ENCODE data around the gene GPR25. TPM values are rescaled to one million over a fixed set of nuclear protein-coding genes. Genes with fewer than 3 reads are reported as not detected.

Gene GPR25
- total RNA-seq, 1 experiment from 2014 or later = not detected

DNA sequence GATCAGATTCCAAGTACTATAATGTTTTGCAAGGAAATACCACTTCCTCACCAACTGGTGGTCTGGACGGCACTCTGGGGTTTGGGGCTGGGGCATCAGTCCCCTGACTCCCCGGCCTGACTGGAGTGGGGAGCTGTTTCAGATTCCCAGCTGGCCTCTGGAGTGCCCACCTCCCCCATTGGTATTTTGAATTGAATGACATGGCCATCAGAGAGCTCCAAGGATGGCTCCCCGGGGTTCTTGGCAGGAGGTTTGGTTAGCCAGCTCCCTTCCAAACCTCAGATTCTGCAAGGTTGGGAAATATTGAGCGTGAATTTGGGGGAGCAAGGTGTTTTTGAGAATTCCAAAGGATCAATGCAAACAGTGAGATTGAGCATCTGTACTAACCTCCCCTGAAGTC lies 19.8 kb downstream of the GPR25 start:
- no peak overlapping the region for H3K27ac ChIP-seq (ENCODE audit: low read depth, low read length)
- H2AFZ ChIP-seq (ENCODE audit: low read depth, low read length, poor library complexity, severe bottlenecking) = no peak overlapping the region
- 0 out of 2 replicates have a peak overlapping the region, but pooled peaks have one; percentile 75 for H3K9ac ChIP-seq (ENCODE audit: low read length)
- H3K4me1 ChIP-seq (ENCODE audit: control insufficient read depth in 1 of 2, insufficient read depth in 2 of 2, low read length in 2 of 2) = peaks cover 47 to 75% of the 10 kb centered on the region in 2 experiments
- no peaks in the 10 kb centered on the region for H3K9me2 ChIP-seq (ENCODE audit: insufficient read depth)
- no peaks in the 10 kb centered on the region for H3K27me3 ChIP-seq (ENCODE audit: insufficient read depth, low read length)
- ATAC-seq = no peak
- BruUV-seq (replicated peaks) = no TSS peak
- TF ChIP-seq YY1 (IDR thresholded peaks at IDR 0.05; ENCODE audit: extremely low read depth, insufficient replicate concordance, low read depth, low read length) = no peak
- TF ChIP-seq ZNF274 (IDR thresholded peaks at IDR 0.05; ENCODE audit: low read depth, low read length) = no peak
- TF ChIP-seq TCF7L2 (IDR thresholded peaks at IDR 0.05; ENCODE audit: borderline replicate concordance, extremely low read depth, insufficient read depth, insufficient read length) = no peak
- TF ChIP-seq ELF1 (IDR thresholded peaks at IDR 0.05; ENCODE audit: borderline replicate concordance, low read depth) = no peak
- TF ChIP-seq EZH2 (IDR thresholded peaks at IDR 0.05) = no peak
- TF ChIP-seq, protein P1, sequence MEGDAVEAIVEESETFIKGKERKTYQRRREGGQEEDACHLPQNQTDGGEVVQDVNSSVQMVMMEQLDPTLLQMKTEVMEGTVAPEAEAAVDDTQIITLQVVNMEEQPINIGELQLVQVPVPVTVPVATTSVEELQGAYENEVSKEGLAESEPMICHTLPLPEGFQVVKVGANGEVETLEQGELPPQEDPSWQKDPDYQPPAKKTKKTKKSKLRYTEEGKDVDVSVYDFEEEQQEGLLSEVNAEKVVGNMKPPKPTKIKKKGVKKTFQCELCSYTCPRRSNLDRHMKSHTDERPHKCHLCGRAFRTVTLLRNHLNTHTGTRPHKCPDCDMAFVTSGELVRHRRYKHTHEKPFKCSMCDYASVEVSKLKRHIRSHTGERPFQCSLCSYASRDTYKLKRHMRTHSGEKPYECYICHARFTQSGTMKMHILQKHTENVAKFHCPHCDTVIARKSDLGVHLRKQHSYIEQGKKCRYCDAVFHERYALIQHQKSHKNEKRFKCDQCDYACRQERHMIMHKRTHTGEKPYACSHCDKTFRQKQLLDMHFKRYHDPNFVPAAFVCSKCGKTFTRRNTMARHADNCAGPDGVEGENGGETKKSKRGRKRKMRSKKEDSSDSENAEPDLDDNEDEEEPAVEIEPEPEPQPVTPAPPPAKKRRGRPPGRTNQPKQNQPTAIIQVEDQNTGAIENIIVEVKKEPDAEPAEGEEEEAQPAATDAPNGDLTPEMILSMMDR (IDR thresholded peaks at IDR 0.05 in 2 of 3, conservative IDR thresholded peaks at IDR 0.05 in 1 of 3; ENCODE audit: borderline replicate concordance in 1 of 3, insufficient read depth in 1 of 3, low read depth in 2 of 3, low read length in 2 of 3) = no peak
- no peak for TF ChIP-seq SRF (IDR thresholded peaks at IDR 0.05; ENCODE audit: low read depth)
- TF ChIP-seq, protein P2, sequence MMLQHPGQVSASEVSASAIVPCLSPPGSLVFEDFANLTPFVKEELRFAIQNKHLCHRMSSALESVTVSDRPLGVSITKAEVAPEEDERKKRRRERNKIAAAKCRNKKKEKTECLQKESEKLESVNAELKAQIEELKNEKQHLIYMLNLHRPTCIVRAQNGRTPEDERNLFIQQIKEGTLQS (IDR thresholded peaks at IDR 0.05) = no peak
- no peak for TF ChIP-seq RAD21 (IDR thresholded peaks at IDR 0.05; ENCODE audit: low read depth)
- TF ChIP-seq POLR2A (IDR thresholded peaks at IDR 0.05; ENCODE audit: borderline replicate concordance, extremely low read depth, insufficient read depth, insufficient read length) = no peak
- TF ChIP-seq, protein P3, sequence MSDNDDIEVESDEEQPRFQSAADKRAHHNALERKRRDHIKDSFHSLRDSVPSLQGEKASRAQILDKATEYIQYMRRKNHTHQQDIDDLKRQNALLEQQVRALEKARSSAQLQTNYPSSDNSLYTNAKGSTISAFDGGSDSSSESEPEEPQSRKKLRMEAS (IDR thresholded peaks at IDR 0.05) = no peak
- no peak for TF ChIP-seq CBX3 (IDR thresholded peaks at IDR 0.05; ENCODE audit: low read depth)
- TF ChIP-seq SP1 (IDR thresholded peaks at IDR 0.05; ENCODE audit: low read depth) = no peak
- TF ChIP-seq, protein P4, sequence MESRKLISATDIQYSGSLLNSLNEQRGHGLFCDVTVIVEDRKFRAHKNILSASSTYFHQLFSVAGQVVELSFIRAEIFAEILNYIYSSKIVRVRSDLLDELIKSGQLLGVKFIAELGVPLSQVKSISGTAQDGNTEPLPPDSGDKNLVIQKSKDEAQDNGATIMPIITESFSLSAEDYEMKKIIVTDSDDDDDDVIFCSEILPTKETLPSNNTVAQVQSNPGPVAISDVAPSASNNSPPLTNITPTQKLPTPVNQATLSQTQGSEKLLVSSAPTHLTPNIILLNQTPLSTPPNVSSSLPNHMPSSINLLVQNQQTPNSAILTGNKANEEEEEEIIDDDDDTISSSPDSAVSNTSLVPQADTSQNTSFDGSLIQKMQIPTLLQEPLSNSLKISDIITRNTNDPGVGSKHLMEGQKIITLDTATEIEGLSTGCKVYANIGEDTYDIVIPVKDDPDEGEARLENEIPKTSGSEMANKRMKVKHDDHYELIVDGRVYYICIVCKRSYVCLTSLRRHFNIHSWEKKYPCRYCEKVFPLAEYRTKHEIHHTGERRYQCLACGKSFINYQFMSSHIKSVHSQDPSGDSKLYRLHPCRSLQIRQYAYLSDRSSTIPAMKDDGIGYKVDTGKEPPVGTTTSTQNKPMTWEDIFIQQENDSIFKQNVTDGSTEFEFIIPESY (IDR thresholded peaks at IDR 0.05; ENCODE audit: extremely low read depth, insufficient replicate concordance, low read length) = no peak
- no peak for TF ChIP-seq POLR2AphosphoS5 (IDR thresholded peaks at IDR 0.05; ENCODE audit: low read depth, low read length)
- TF ChIP-seq EZH2phosphoT487 (IDR thresholded peaks at IDR 0.05; ENCODE audit: borderline replicate concordance) = no peak
- TF ChIP-seq FOSL1 (IDR thresholded peaks at IDR 0.05; ENCODE audit: low read depth) = no peak
- TF ChIP-seq EGR1 (IDR thresholded peaks at IDR 0.05; ENCODE audit: low read depth) = no peak
- no peak for TF ChIP-seq ZFX (IDR thresholded peaks at IDR 0.05)
- TF ChIP-seq JUND (IDR thresholded peaks at IDR 0.05) = no peak
- POLR2A ChIA-PET = no interaction called here
- RAD21 ChIA-PET (ENCODE audit: low non-redundant PET in 1 of 2, low total read pairs in 2 of 2, uncharacterized antibody in 2 of 2, unreplicated experiment in 2 of 2) = no interaction called here
- H3K4me3 ChIP-seq (replicated peaks in 1 of 2; ENCODE audit: low read depth in 1 of 2, low read length in 2 of 2) = peak overlapping the region in 1 of 2 experiments; percentile 72; a peak in 2 of 4 replicates
- H4K20me1 ChIP-seq (ENCODE audit: insufficient read depth) = no peaks in the 10 kb centered on the region
- CTCF ChIA-PET = no interaction called here
- DNase-seq (ENCODE audit: low read depth, low spot score) = no peak
- no peaks in the 10 kb centered on the region; the same call in 1 of the 2 replicates for H3K79me2 ChIP-seq (ENCODE audit: insufficient read depth, low read length)
- peak overlapping the region; percentile 97 for H3K4me2 ChIP-seq (ENCODE audit: low read length)
- no peaks in the 10 kb centered on the region for H3K9me3 ChIP-seq (ENCODE audit: control insufficient read depth in 1 of 2, insufficient read depth in 1 of 2, low read depth in 1 of 2, low read length in 2 of 2)
- H3K36me3 ChIP-seq (ENCODE audit: control insufficient read depth in 1 of 2, insufficient read depth in 2 of 2, low read length in 2 of 2) = no peaks in the 10 kb centered on the region
- intact Hi-C loops (cut with micrococcal nuclease) = no loop called here

All from HCT116 (cell line).